IPS DF 6.9 (cell line): Measurements from ENCODE around the gene TDRD7.

ENCODE experiments used
- DNase-seq: peaks from one replicate; pipeline ENCODE4 v3.0.0-alpha.2; 2013; ENCODE audit warnings: low read depth, low spot score
- H3K27ac ChIP-seq: one replicate; pipeline ENCODE4 v1.5.1; 2013; ENCODE audit warnings: low read length, control low read depth
- H3K27me3 ChIP-seq: 2 replicates; pipeline ENCODE4 v1.6.1; 2013; ENCODE audit warnings: mild to moderate bottlenecking, low read length; ENCODE audit not compliant: control insufficient read depth, insufficient read depth
- H3K36me3 ChIP-seq: 2 replicates; pipeline ENCODE4 v1.6.1; 2013; ENCODE audit warnings: low read length; ENCODE audit not compliant: control insufficient read depth, insufficient read depth
- H3K4me1 ChIP-seq: 2 replicates; pipeline ENCODE4 v1.6.1; 2013; ENCODE audit warnings: low read length; ENCODE audit not compliant: control insufficient read depth, insufficient read depth
- H3K4me3 ChIP-seq: 2 replicates; pipeline ENCODE4 v1.5.1; 2013; ENCODE audit warnings: mild to moderate bottlenecking, low read length
- H3K9me3 ChIP-seq: 2 replicates; pipeline ENCODE4 v1.6.1; 2013; ENCODE audit warnings: low read length, inconsistent platforms; ENCODE audit not compliant: control insufficient read depth, insufficient read depth
- WGBS: extraction: QIAGEN DNeasy Blood & Tissue Kit; methylation state at CpG from one replicate; pipeline ENCODE4 v1.1.7; 2013; ENCODE audit warnings: mixed read lengths, missing lambda C conversion rate; ENCODE audit not compliant: insufficient read length, insufficient coverage; 5-methylcytosine and 5-hydroxymethylcytosine counted together

TDRD7 gene

GRCh38 chr9:97387936-97388684, 23.8 kb upstream of the TDRD7 start:
- no peak overlapping the region for H3K27ac ChIP-seq
- H3K36me3 ChIP-seq: no peaks in the 10 kb centered on the region
- H3K27me3 ChIP-seq: no peaks in the 10 kb centered on the region
- H3K4me3 ChIP-seq: no peak overlapping the region
- WGBS: no CpG with 5 or more reads among the region's 5 CpGs
- H3K4me1 ChIP-seq: peaks cover 5% of the 10 kb centered on the region; the same call in 1 of the 2 replicates
- no peak for DNase-seq
- no peaks in the 10 kb centered on the region for H3K9me3 ChIP-seq

DNA sequence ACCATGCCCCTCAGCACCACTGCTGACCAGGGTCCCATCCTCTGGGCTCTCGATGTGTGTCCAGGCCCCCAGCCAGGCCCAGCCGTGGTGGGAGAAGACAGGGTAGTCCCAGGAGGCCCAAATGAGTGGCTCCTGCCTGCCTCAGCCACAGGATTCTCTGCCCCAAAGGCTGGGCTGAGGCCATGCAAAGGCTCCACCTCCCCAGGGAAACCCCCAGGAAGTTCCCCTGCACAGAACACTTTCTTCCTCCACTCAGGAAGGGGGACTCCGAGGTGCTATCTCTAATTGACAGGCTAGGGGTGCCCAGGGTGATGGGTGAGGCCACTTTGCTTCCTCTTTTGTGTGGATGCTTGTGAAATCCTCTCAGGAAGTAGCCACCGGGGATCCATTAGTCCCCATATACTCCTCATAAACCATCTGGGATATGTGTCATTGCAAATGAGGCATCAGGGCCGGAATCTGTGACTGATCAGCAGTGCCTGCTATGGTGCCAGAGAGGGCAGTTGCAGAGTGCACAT, 23.1 kb upstream of the TDRD7 start:
- no peaks in the 10 kb centered on the region for H3K36me3 ChIP-seq
- DNase-seq: no peak
- no CpG with 5 or more reads among the region's 5 CpGs for WGBS
- no peak overlapping the region for H3K4me3 ChIP-seq
- H3K4me1 ChIP-seq: peaks cover 5% of the 10 kb centered on the region; the same call in 1 of the 2 replicates
- H3K27ac ChIP-seq: no peak overlapping the region
- no peaks in the 10 kb centered on the region for H3K9me3 ChIP-seq
- H3K27me3 ChIP-seq: no peaks in the 10 kb centered on the region

- Histone ChIP-seq H3K27me3 (no peaks in the 10 kb centered on the region), H3K4me3 (no peak overlapping the region), H3K27ac (no peak overlapping the region), H3K9me3 (no peaks in the 10 kb centered on the region), H3K36me3 (no peaks in the 10 kb centered on the region), H3K4me1 (peaks cover 5% of the 10 kb centered on the region; the same call in 1 of the 2 replicates)
- WGBS: no CpG with 5 or more reads among the region's 3 CpGs
- DNase-seq: no peak
Measured at GRCh38 chr9:97389249-97389648, 22.6 kb upstream of the TDRD7 start.

DNA sequence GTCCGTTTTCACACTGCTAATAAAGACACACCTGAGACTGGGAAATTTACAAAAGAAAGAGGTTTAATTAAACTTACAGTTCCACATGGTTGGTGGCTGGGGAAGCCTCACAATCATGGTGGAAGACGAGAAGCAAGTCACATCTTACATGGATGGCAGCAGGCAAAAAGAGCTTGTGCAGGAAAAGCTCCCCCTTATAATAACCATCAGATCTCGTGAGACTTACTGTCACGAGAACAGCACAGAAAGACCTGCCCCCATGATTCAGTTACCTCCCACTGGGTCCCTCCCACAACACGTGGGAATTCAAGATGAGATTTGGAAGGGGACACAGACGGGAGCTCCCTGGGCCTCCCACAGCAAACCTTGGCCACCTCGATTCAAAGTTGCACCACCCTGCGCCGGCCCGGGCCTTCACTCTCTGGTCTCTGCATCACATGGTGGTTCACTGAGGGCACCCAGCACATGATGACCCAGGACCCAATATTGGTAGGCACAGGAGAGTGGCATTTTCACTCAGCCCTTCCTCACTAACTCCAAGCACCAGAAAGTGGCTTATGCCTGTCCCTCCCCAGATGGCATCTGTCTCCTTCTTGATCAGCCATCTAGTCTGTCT, 21.0 kb upstream of the TDRD7 start:
- Histone ChIP-seq H3K27me3 (no peaks in the 10 kb centered on the region), H3K9me3 (no peaks in the 10 kb centered on the region), H3K4me3 (no peak overlapping the region), H3K4me1 (peaks cover 5% of the 10 kb centered on the region; the same call in 1 of the 2 replicates), H3K27ac (no peak overlapping the region), H3K36me3 (no peaks in the 10 kb centered on the region)
- DNase-seq: no peak
- no CpG with 5 or more reads among the region's 10 CpGs for WGBS

DNA sequence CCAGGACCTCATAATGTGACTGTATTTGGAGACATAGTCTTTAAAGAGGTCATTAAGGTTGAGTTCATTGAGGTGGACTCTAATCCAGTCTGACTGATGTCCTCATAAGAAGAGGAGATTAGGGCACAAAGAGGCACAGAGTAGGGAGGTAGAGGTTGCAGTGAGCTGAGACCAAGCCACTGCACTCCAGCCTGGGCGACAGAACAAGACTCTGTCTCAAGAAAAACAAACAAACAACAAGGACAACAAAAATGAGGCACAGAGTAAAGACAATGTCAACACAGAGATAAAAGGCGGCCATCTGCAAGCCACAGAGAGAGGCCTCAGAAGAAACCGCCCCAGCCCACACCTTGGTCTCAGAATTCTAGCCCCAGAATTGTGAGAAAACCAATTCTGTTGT, 17.0 kb upstream of the TDRD7 start:
- H3K27me3 ChIP-seq: no peaks in the 10 kb centered on the region
- no peak overlapping the region for H3K4me3 ChIP-seq
- no peaks in the 10 kb centered on the region for H3K36me3 ChIP-seq
- H3K4me1 ChIP-seq: no peaks in the 10 kb centered on the region
- no peak for DNase-seq
- no CpG with 5 or more reads among the region's 3 CpGs for WGBS
- no peaks in the 10 kb centered on the region for H3K9me3 ChIP-seq
- no peak overlapping the region for H3K27ac ChIP-seq

DNA sequence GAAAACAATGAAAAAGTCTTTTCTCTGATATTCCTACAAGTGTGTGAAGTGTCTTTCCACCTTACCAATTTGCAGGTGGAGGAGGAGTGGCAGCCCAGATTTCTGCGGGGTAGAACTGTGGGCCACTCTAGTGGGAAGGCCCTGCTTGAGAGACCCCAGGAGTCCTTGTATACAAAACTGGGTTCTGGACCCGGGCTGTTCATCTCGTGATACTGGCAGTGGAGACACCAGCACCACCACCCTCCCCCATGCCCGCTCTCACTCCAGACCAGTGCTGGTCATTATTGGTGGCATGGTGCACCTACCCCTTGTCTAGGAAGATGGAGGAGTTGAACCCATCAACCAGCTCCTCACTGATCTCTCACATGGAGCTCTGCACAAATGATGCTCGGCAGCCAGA, 16.2 kb upstream of the TDRD7 start:
- no peak for DNase-seq
- H3K4me3 ChIP-seq: no peak overlapping the region
- no peaks in the 10 kb centered on the region for H3K9me3 ChIP-seq
- H3K4me1 ChIP-seq: no peaks in the 10 kb centered on the region
- no peaks in the 10 kb centered on the region for H3K27me3 ChIP-seq
- no peak overlapping the region for H3K27ac ChIP-seq
- WGBS: no CpG with 5 or more reads among the region's 5 CpGs
- no peaks in the 10 kb centered on the region for H3K36me3 ChIP-seq

GRCh38 chr9:97396256-97396655, 15.6 kb upstream of the TDRD7 start:
- H3K4me1 ChIP-seq: no peaks in the 10 kb centered on the region
- no peaks in the 10 kb centered on the region for H3K36me3 ChIP-seq
- WGBS: no CpG with 5 or more reads among the region's 7 CpGs
- no peaks in the 10 kb centered on the region for H3K9me3 ChIP-seq
- no peak for DNase-seq
- H3K27me3 ChIP-seq: no peaks in the 10 kb centered on the region
- no peak overlapping the region for H3K4me3 ChIP-seq
- no peak overlapping the region for H3K27ac ChIP-seq

DNA sequence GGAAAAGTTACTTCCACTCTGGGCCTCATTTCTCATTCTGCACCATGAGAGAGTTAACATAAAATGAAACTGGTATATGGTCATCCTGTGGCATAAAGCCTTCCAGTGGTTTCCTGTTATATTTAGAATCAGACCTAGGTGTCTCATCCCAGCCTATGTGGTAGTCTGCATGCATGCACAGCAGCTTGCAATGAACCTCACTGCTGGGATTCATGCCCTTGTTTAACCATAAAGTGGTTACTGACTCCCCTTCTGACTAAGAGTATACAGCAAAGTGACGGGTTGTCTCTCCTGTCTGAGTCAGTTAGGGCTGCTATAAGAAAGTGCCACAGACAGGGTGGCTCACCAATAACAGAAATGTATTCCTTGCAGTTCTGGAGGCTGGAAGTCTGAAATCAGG, 14.7 kb upstream of the TDRD7 start:
- no peaks in the 10 kb centered on the region for H3K27me3 ChIP-seq
- H3K9me3 ChIP-seq: no peaks in the 10 kb centered on the region
- H3K4me3 ChIP-seq: no peak overlapping the region
- H3K36me3 ChIP-seq: no peaks in the 10 kb centered on the region
- H3K4me1 ChIP-seq: no peaks in the 10 kb centered on the region
- no peak for DNase-seq
- H3K27ac ChIP-seq: no peak overlapping the region
- no CpG with 5 or more reads among the region's 1 CpG for WGBS

GRCh38 chr9:97398999-97399758, 12.7 kb upstream of the TDRD7 start:
- no peak for DNase-seq
- no peak overlapping the region for H3K4me3 ChIP-seq
- H3K27me3 ChIP-seq: no peaks in the 10 kb centered on the region
- H3K27ac ChIP-seq: no peak overlapping the region
- no CpG with 5 or more reads among the region's 20 CpGs for WGBS
- H3K36me3 ChIP-seq: no peaks in the 10 kb centered on the region
- no peaks in the 10 kb centered on the region for H3K9me3 ChIP-seq
- H3K4me1 ChIP-seq: no peaks in the 10 kb centered on the region

- H3K4me3 ChIP-seq: no peak overlapping the region
- no peak overlapping the region for H3K27ac ChIP-seq
- H3K9me3 ChIP-seq: no peaks in the 10 kb centered on the region
- H3K27me3 ChIP-seq: no peaks in the 10 kb centered on the region
- no peaks in the 10 kb centered on the region for H3K36me3 ChIP-seq
- no peak for DNase-seq
- WGBS: no CpG with 5 or more reads among the region's 4 CpGs
- H3K4me1 ChIP-seq: 0 out of 2 replicates have a peak, but pooled peaks cover 1% of the 10 kb centered on the region
Measured at GRCh38 chr9:97403746-97404316, 8.1 kb upstream of the TDRD7 start.
